ENCODE data around the gene DNAH11. TPM values are rescaled to one million over a fixed set of nuclear protein-coding genes. Genes with fewer than 3 reads are reported as not detected.
"Not testable (repeated sequence)": the region's sequence is repeated elsewhere in the genome, so short reads cannot be mapped to it uniquely, and the experiment has no call there.

DNAH11 gene
- total RNA-seq, 1 experiment from 2014 or later = 0.22 TPM

DNA sequence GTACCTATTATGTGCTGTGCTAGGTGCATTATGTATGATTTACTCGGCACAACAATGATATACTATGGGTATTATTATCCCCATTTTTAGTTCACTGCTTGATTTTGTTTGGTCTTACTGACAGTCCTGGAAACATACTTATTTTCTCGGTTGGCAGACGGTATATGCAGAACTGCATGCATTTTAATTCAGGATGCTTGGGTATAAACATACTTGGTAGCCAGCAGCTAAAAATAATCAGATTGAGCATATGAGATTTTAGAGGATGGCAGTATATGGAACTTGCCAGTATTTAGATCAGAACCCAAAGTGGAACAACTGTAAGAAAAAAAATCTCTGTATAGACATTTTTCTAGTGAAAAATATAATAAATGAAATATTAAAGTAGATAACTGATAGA is 163.3 kb downstream of the DNAH11 start:
- DNase-seq (ENCODE audit: extremely low read depth, low read depth) = no peak

DNA sequence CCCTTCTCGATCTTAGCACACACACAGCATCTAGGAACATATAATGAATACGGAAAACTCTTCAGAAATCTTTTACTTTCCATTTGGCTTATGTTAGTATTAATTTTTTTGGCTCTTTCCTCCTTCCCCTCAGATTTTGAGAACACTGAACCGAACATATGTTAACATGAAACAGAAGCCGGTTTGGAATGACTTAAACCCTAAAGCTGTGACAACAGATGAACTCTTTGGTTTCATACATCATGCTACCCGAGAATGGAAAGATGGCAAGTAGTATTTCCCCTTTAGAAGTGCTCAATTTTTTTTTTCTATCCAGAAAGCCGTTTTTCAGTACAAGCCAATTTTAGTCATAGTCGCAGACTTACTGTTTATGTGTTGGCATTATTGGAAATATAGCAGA is 164.7 kb downstream of the DNAH11 start:
- DNase-seq (ENCODE audit: extremely low read depth, low read depth) = no peak

GRCh38 chr7:21708096-21708495 is 165.3 kb downstream of the DNAH11 start:
- DNase-seq (ENCODE audit: extremely low read depth, low read depth) = no peak

GRCh38 chr7:21717323-21717722 is 174.5 kb downstream of the DNAH11 start:
- no peak for DNase-seq (ENCODE audit: extremely low read depth, low read depth)

- no peak for DNase-seq (ENCODE audit: extremely low read depth, low read depth)
Observed at GRCh38 chr7:21718391-21718790, 175.6 kb downstream of the DNAH11 start.

- no peak for DNase-seq (ENCODE audit: extremely low read depth, low read depth)
Observed at GRCh38 chr7:21719846-21720245, 177.0 kb downstream of the DNAH11 start.

- DNase-seq (ENCODE audit: extremely low read depth, low read depth) = no peak
Observed at GRCh38 chr7:21722371-21722770, 179.5 kb downstream of the DNAH11 start.

GRCh38 chr7:21724562-21724961 is 181.7 kb downstream of the DNAH11 start:
- no peak for DNase-seq (ENCODE audit: extremely low read depth, low read depth)

DNA sequence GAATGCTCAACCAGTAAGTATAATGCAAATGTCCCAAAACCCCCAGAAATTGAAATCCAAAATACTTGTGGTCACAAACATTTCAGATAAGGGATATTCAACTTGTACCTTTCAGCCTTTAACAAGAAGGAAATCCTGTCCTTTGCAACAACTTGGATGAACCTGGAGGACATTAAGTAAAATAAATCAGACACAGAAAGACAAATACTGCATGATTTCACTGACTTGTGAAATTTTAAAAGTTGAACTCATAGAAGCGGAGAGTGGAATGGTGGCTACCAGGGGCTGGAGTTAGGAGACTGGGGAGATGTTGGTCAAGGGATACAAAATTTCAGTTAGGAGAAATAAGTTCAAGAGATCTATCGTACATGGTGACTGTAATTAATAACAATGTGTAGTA is 187.6 kb downstream of the DNAH11 start:
- no peak for DNase-seq (ENCODE audit: extremely low read depth, low read depth)

DNA sequence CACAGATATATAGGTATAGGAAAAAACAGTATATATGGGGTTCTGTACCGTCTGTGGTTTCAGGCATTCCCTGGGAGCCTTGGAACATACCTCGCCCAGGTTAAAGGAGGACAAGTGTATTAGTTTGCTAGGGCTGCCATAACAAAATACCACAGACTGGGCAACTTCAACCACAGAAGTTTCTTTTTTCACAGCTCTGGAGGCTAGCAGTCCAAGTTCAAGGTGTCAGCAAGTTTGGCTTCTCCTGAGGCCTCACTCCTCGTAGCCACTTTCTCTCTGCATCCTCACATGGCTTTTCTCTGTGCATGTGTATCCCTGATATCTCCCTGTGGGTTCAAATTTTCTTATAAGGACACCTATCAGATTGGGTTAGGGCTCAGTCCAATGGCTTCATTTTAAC is 189.1 kb downstream of the DNAH11 start:
- DNase-seq (ENCODE audit: extremely low read depth, low read depth) = no peak

GRCh38 chr7:21732956-21733355 is 190.1 kb downstream of the DNAH11 start:
- not testable (repeated sequence) for DNase-seq (ENCODE audit: extremely low read depth, low read depth)

- no peak for DNase-seq (ENCODE audit: extremely low read depth, low read depth)
Observed at GRCh38 chr7:21733837-21734236, 191.0 kb downstream of the DNAH11 start.

DNA sequence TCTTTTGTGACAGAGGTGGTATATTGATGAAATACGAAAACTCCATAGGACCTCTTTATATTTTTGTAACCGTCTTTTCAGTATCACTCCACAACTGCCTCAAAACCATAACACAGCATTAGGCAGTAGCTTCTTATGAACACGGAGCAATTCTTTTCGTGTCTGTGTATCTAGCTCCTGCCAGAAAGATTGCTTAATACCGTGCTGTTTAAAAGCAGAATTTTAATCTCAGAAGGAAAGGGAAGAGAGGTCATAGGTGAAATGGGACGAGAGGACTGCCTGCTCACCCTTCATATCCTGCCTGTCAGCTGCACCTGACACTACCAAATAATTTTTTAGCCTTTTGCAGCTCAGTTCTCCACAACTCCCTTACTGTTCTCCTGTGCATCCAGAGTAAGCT is 200.7 kb downstream of the DNAH11 start:
- DNase-seq (ENCODE audit: extremely low read depth, low read depth) = no peak

DNA sequence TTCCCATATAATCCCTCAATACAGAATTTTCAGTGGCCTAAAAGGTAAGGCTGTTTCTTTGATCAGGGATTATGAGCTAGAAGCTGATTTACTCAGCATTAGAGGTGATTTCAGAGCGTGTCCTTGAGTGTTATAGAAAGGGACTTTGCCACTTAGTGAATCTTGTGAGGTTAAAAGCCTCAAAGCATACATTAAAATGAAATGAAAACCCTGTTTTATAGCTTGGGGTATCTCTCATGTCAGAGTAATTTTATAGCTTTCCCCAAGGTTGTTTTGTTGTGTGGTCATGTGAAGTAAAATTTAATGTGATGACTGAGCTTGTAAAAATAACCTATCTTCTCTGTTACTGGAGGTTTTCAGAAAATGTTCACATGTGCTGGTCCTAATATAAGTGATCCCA is 204.1 kb downstream of the DNAH11 start:
- no peak for DNase-seq (ENCODE audit: extremely low read depth, low read depth)

GRCh38 chr7:21747806-21748205 is 205.0 kb downstream of the DNAH11 start:
- DNase-seq (ENCODE audit: extremely low read depth, low read depth) = no peak

- no peak for DNase-seq (ENCODE audit: extremely low read depth, low read depth)
Observed at GRCh38 chr7:21749378-21749777, 206.5 kb downstream of the DNAH11 start.

DNA sequence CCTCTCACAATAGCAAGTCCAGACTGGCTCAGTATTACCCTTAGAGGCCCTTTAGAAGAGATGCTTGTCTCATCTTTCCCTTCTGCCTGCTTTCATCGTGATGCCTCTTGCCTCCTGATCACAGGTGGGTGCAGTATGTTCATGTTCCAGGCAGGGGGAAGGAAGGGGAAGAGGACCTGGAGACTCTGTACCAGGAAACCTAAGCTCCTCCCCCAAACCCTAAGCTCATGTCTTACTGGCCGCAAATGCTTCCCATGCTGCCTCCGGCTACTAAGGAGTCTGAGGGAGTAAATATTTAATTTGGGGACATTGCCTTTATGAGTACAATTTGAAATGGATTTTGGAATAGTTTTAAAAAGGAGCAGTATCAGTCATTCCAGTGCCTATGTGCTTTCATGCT is 210.2 kb downstream of the DNAH11 start:
- DNase-seq (ENCODE audit: extremely low read depth, low read depth) = no peak

GRCh38 chr7:21754963-21755362 is 212.1 kb downstream of the DNAH11 start:
- no peak for DNase-seq (ENCODE audit: extremely low read depth, low read depth)

- no peak for DNase-seq (ENCODE audit: extremely low read depth, low read depth)
Observed at GRCh38 chr7:21757537-21758282, 214.9 kb downstream of the DNAH11 start.

GRCh38 chr7:21758286-21758685 is 215.4 kb downstream of the DNAH11 start:
- no peak for DNase-seq (ENCODE audit: extremely low read depth, low read depth)

GRCh38 chr7:21762469-21762868 is 219.6 kb downstream of the DNAH11 start:
- DNase-seq (ENCODE audit: extremely low read depth, low read depth) = no peak

DNA sequence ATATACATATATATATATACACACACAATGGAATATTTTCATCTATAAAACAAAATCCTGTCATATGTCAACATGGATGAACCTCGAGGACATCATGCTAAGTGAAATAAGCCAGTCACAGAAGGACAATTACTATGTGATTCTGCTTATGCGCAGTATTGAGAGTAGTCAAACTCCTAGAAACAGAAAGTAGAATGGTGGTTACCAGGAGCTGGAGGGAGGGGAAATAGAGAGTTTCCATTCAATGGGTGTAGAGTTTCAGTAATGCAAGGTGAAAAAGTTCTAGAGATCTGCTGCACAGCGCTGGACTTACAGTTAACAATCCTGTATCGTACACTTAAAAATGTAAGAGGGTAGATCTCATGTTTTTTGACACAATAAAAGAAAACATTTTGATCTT is 221.0 kb downstream of the DNAH11 start:
- no peak for DNase-seq (ENCODE audit: extremely low read depth, low read depth)

DNA sequence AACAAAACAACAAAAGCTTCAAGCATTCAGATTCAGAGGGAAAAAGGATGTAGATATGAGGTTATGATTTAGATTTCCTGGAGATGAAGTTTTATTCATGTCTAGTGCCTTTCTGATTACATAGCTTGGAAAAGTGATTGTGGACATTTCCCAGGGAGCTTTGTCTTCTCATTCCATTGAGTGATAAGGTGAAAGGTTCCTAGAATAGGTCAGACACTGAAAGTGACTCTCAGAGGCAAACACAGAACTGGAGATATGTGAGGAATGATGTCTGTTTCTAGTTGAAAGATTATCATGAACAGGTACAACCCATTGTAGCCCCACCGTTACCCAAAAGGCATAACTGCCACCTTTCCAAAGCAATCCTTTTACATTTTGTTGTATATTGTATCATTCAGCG is 223.4 kb downstream of the DNAH11 start:
- DNase-seq (ENCODE audit: extremely low read depth, low read depth) = no peak

Data from NCI-H460 (cell line).